ENCODE measurements around the gene CEP131.

- TF ChIP-seq USF2 (IDR thresholded peaks at IDR 0.05) (no peak), CTCF (IDR thresholded peaks at IDR 0.05) (no peak), REST (IDR thresholded peaks at IDR 0.05) (no peak), BHLHE40 (IDR thresholded peaks at IDR 0.05; ENCODE audit: low read depth, low read length) (no peak), POLR2A (IDR thresholded peaks at IDR 0.05; ENCODE audit: low read length) (no peak), GATA3 (IDR thresholded peaks at IDR 0.05; ENCODE audit: borderline replicate concordance) (no peak), ZNF302 (CRISPR knock-in tag; IDR thresholded peaks at IDR 0.05) (no peak), ATOH8 (CRISPR knock-in tag; IDR thresholded peaks at IDR 0.05; ENCODE audit: low read depth) (no peak), MAX (IDR thresholded peaks at IDR 0.05) (no peak), MAFK (IDR thresholded peaks at IDR 0.05; ENCODE audit: partially characterized antibody) (no peak), RCOR1 (IDR thresholded peaks at IDR 0.05; ENCODE audit: low read depth, low read length) (no peak), SREBF2 (IDR thresholded peaks at IDR 0.05) (no peak), RAD21 (conservative IDR thresholded peaks at IDR 0.05 in 1 of 2, IDR thresholded peaks at IDR 0.05 in 1 of 2) (no peak)
Observed at GRCh38 chr17:81251094-81251708, 28.4 kb upstream of the CEP131 start.

All from A549 (cell line).